HL-60 (cell line): Measurements from ENCODE around the gene BTBD2.

Experiments
- DNase-seq, 2 experiments: peaks; one replicate each; pipeline ENCODE4 v3.0.0-alpha.2; 2010 to 2020; ENCODE audit warnings: low read depth in 1 of 2, low spot score in 1 of 2
- H3K27ac ChIP-seq: fragments of 250-450 bp; sonication (Bioruptor Pico); replicated peaks from 2 replicates; pipeline ENCODE4 v1.5.1; 2020; ENCODE audit warnings: mild to moderate bottlenecking, moderate library complexity
- H3K27me3 ChIP-seq: fragments of 250-450 bp; sonication (Bioruptor Pico); 2 replicates; pipeline ENCODE4 v1.5.1; 2021; ENCODE audit warnings: mild to moderate bottlenecking, moderate library complexity; ENCODE audit not compliant: insufficient read depth, poor library complexity, severe bottlenecking
- H3K4me3 ChIP-seq: replicated peaks from 2 replicates; pipeline ENCODE4 v1.5.1; 2011; ENCODE audit warnings: mild to moderate bottlenecking, control low read depth, low read length; ENCODE audit not compliant: insufficient read depth
- GABPA ChIP-seq: IDR thresholded peaks from 2 replicates; pipeline ENCODE4 v1.6.1; 2012; ENCODE audit warnings: low read depth
- POLR2AphosphoS5 ChIP-seq: IDR thresholded peaks from 2 replicates; pipeline ENCODE4 v1.6.1; 2012; ENCODE audit warnings: low read depth
- SPI1 ChIP-seq: IDR thresholded peaks from 2 replicates; pipeline ENCODE4 v1.6.1; 2012; ENCODE audit warnings: low read depth, mild to moderate bottlenecking, borderline replicate concordance
- TF ChIP-seq, protein P1 (sequence below): IDR thresholded peaks from one replicate; pipeline ENCODE4 v1.5.1; 2011; ENCODE audit warnings: low read length, control low read depth, inconsistent platforms; ENCODE audit not compliant: insufficient read depth
- TF ChIP-seq, protein P2 (sequence below): IDR thresholded peaks from 2 replicates; pipeline ENCODE4 v1.6.1; 2012; ENCODE audit warnings: low read depth; ENCODE audit not compliant: insufficient replicate concordance

BTBD2 gene

GRCh38 chr19:2060884-2061494 lies 45.5 kb upstream of the BTBD2 start:
- no peaks in the 10 kb centered on the region for H3K27me3 ChIP-seq
- peak overlapping the region; percentile 54 for H3K4me3 ChIP-seq
- peak in 1 of 2 experiments; percentile 61 for DNase-seq
- H3K27ac ChIP-seq, result peak overlapping the region; percentile 93
- TF ChIP-seq POLR2AphosphoS5, result 0 out of 2 replicates have a peak, but pooled peaks have one; percentile 7
- TF ChIP-seq GABPA, result no peak

GRCh38 chr19:2059422-2060201 lies 44.1 kb upstream of the BTBD2 start:
- Histone ChIP-seq H3K27me3 (no peaks in the 10 kb centered on the region), H3K27ac (peak overlapping the region; percentile 93), H3K4me3 (no peak overlapping the region)
- TF ChIP-seq, protein P1, sequence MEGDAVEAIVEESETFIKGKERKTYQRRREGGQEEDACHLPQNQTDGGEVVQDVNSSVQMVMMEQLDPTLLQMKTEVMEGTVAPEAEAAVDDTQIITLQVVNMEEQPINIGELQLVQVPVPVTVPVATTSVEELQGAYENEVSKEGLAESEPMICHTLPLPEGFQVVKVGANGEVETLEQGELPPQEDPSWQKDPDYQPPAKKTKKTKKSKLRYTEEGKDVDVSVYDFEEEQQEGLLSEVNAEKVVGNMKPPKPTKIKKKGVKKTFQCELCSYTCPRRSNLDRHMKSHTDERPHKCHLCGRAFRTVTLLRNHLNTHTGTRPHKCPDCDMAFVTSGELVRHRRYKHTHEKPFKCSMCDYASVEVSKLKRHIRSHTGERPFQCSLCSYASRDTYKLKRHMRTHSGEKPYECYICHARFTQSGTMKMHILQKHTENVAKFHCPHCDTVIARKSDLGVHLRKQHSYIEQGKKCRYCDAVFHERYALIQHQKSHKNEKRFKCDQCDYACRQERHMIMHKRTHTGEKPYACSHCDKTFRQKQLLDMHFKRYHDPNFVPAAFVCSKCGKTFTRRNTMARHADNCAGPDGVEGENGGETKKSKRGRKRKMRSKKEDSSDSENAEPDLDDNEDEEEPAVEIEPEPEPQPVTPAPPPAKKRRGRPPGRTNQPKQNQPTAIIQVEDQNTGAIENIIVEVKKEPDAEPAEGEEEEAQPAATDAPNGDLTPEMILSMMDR, result no peak
- TF ChIP-seq GABPA, result no peak
- no peak for DNase-seq

- no peak for DNase-seq
- Histone ChIP-seq H3K27ac (peak overlapping the region; percentile 32), H3K27me3 (no peaks in the 10 kb centered on the region), H3K4me3 (no peak overlapping the region)
- no peak for TF ChIP-seq GABPA
- TF ChIP-seq, protein P2, sequence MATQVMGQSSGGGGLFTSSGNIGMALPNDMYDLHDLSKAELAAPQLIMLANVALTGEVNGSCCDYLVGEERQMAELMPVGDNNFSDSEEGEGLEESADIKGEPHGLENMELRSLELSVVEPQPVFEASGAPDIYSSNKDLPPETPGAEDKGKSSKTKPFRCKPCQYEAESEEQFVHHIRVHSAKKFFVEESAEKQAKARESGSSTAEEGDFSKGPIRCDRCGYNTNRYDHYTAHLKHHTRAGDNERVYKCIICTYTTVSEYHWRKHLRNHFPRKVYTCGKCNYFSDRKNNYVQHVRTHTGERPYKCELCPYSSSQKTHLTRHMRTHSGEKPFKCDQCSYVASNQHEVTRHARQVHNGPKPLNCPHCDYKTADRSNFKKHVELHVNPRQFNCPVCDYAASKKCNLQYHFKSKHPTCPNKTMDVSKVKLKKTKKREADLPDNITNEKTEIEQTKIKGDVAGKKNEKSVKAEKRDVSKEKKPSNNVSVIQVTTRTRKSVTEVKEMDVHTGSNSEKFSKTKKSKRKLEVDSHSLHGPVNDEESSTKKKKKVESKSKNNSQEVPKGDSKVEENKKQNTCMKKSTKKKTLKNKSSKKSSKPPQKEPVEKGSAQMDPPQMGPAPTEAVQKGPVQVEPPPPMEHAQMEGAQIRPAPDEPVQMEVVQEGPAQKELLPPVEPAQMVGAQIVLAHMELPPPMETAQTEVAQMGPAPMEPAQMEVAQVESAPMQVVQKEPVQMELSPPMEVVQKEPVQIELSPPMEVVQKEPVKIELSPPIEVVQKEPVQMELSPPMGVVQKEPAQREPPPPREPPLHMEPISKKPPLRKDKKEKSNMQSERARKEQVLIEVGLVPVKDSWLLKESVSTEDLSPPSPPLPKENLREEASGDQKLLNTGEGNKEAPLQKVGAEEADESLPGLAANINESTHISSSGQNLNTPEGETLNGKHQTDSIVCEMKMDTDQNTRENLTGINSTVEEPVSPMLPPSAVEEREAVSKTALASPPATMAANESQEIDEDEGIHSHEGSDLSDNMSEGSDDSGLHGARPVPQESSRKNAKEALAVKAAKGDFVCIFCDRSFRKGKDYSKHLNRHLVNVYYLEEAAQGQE, result no peak
- TF ChIP-seq POLR2AphosphoS5, result no peak
- TF ChIP-seq SPI1, result no peak
- TF ChIP-seq, protein P1, result no peak
Observed at GRCh38 chr19:2058570-2059421, 43.3 kb upstream of the BTBD2 start.

- no peaks in the 10 kb centered on the region for H3K27me3 ChIP-seq
- TF ChIP-seq GABPA (no peak), SPI1 (no peak), POLR2AphosphoS5 (no peak)
- TF ChIP-seq, protein P2, result no peak
- TF ChIP-seq, protein P1, result no peak
- DNase-seq, result no peak
- peak overlapping the region; percentile 32 for H3K27ac ChIP-seq
- no peak overlapping the region for H3K4me3 ChIP-seq
Observed at GRCh38 chr19:2057484-2058469, 42.3 kb upstream of the BTBD2 start.
